NCI-H526 treated with DMSO at 0.1 percent for 48 hours (cell line): ENCODE measurements around the gene ISM1.

ENCODE experiments used
- DNase-seq: peaks from one replicate; lab custom pipeline; 2025; lab: John Stamatoyannopoulos, UW

The ISM1 gene

DNA sequence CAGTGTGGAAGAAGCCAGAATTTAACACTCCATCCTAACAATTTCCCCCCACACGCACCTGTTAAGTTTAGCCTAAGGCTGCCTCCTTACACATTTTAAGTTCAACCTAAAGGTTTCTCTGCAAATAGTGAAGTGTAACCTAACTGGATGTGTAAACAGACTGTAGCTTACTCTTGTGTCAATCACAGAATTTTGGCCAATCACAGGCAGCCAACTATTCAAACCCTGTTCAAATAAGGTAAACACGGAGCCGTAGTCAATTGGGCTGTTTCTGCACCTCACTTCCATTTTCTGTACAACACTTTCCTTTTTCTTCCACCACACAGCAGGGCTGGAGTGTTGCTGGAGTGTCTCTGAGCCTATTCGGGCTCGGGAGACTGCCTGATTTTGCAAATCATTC, 92.1 kb downstream of the ISM1 start:
- DNase-seq: no peak

DNA sequence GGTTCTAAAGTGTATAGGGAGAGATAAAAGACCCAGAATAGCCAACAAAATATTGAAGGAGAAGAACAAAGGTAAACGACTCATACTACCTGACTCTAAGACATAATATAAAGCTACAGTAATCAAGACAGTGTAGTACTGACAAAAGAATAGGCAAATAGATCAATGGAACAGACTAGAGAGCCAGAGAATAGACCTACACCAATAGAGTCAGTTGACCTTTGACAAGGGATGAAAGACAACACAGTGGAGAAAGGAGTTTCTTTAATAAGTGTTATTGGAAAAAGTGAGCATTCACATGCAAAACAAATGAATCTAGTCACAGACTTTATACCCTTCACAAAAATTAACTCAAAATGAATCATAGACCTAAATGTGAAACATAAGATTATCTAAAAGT, 96.4 kb downstream of the ISM1 start:
- DNase-seq: no peak

DNA sequence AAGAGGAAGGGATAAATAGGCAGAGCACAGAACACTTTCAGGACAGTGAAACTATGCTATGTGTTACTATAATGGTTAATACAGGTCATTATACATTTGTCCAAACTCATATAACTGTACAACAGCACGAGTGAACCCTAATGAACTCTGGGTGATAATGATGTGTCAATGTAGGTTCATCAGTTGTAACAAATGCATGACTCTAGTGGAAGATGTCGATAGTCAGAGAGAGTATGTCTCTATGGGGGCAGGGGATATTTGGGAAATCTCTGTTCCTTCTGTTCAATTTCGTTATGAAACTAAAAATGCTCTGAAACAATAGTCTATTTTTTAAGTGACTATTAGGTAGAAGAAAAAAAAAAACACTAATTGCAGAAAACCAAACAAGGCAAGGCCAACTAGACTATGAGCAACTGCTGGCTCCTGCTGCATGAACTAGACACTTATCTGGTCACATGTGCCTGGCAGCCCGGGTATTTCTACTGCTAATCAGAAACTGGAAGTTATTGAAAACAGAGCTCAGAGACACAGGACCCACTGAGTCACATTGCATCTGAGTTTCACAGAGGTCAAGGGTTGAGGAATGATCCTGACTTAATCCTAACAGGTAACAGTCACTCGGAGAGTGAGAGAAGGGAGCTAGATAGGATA, 97.9 kb downstream of the ISM1 start:
- no peak for DNase-seq

DNA sequence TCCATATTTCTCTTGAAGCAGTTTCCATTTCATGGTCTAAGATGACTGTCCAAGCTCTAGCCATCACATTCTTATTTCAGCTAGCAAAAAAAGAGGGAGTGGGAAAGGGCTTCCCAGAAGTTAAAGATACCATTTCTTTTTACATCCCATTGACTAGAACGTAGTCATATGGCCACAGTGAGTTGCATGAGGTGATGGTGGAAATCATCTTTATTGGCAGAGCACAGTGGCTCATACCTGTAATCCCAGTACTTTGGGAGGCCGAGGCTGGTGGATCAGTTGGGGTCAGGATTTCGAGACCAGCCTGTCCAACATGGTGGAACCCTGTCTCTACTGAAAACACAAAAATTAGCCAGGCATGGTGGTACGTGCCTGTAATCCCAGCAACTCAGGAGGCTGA, 99.6 kb downstream of the ISM1 start:
- no peak for DNase-seq

DNA sequence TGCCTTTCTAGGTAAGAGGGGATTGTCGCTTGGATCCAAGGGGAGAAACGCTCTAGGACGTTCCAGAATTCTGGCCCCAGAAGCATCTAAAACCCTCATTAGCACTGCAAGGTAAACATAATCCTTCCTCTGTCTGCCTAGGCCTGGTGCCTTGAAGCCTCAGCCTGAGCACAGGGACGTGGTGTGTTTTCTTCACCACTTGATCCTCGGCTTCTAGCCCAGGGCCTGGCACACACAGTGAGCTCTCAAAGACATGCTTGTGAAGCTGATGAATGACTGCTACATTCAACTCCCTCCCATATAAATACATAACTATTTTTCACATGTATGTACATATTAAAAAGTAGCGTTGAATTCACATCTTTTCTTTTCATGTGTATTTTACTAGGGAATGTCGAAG, 100.3 kb downstream of the ISM1 start:
- DNase-seq: no peak

DNA sequence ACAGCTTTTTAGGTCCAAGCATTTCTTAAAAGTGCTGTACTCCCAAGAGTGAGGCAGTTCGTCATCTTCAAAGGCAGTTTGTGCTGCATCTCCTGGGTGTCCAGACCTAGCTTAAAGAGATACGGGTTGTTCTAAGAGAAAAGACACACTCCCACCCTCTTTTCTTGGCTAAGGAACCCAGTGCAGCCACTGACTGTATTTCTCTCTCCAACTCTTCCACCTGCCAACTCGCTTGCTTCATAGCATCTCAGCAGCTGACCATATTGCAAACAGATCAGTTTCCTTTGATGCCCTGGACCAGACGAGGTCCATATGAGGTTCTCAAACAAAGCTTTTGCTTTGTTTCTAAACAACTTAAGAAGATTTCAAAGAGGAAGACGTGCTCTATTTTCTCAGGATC, 101.1 kb downstream of the ISM1 start:
- no peak for DNase-seq

DNA sequence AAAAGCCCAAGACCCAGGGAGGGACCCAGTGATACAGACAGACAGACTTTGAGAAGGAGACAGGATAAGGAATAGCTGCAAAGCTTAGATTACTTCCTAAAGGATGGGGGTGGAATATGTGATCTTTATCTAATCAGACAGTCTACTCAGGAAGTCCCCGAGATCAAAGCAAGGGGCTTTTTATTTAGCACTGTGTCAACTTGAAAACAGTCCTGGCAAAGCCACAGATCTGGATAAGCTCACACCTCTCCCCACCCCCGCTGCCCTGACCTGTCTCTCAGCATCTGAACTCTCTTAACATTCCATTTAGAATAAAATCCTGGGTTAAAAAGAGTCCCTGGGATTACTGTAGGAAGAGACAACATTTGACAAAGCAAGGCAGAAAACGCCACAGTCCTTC, 101.5 kb downstream of the ISM1 start:
- no peak for DNase-seq

DNA sequence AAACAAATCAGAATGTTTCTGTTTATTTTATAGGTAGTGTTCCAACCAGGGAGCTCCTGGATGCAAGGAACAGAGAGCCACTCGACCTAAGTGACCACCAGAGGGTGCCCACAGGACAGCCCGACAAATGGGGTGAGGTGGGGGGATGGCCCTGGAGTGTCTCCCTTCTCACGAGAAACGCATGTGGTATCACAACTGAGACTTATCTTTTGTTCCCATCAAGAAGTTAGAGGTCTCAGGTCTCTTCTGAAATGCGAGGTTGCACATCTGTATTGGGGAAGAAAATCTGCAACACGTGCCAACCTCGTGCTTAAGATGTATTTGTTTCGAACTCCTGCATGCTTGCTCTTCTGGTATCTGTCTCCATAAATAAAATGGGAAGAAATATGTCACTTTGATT, 104.0 kb downstream of the ISM1 start:
- DNase-seq: peak; percentile 12

DNA sequence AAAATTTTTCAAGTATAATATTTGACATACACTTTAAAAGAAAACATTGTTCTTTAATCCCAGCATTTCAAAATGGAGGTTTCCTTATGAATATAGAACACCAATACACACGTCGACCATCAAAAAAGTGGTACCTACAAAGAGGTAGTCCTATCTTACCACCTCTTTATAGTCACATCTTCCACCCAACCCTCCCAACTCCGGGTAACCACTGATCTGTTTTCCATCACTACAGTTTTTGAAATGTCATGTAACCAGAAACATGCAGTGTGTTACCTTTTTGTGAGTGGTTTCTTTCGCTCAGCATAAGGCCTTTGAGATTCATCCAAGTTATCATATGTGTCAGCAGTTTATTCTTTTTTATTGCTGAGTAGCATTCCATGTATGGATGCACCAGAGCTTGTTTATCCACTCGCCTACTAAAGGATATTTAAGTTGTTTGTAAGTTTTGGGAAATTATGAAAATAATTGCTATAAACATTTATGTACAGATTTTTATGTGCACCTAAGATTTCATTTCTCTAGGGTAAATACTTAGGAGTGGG, 104.8 kb downstream of the ISM1 start:
- no peak for DNase-seq

DNA sequence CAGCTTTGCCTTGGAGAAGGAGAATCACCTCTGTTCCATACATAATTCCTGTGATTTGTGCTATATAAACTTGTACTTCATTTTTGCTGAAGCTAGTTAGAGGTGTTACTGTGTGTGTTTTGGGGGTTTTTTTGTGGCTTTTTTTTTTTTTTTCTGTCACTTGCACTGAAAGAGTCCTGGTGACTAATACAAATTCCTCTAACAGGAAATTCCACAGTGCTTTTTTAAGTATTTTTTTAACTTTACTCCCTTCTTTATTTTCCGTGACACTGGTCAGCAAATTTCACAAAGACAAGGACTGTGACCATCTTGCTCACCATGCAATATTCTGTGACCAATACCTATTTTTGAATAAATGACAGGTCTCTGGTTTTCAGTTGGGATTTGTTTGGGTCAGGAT, 110.5 kb downstream of the ISM1 start:
- DNase-seq: no peak

DNA sequence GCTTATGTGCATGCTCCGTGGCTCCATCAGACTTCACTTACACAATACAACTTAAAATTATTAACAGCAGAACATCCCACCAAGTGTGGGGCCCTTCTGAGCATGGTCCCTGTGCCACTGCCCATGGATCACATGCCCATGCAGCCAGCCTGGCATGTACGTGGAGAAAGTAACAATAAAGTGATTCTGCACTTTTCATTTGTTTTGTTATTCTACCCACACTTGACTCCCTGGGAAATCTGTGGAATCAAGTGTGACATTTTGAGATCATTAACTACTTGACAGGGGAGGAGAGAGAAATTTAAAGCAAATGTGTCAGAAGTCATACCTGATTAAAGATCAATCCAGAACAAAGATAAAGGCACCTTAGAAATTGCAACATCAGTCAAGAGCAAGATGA, 112.0 kb downstream of the ISM1 start:
- DNase-seq: no peak

DNA sequence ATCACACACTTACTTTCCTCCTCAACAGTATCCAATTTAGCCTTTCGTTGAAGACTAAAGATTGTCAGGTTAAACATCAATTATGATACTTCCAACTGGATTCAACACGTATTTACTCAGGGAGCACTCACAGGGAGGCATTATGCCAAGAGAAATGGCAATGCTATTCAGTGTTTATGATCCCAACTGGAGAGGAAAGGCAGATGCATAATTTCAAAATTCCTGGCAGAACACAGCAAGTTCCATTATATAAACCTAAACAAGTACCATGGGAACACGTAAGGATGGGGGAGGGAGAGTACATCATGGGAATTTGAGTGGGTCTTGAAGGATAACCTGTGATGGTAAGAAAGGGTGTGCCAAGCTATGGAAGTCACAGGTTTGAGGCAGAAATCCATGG, 112.7 kb downstream of the ISM1 start:
- no peak for DNase-seq

DNA sequence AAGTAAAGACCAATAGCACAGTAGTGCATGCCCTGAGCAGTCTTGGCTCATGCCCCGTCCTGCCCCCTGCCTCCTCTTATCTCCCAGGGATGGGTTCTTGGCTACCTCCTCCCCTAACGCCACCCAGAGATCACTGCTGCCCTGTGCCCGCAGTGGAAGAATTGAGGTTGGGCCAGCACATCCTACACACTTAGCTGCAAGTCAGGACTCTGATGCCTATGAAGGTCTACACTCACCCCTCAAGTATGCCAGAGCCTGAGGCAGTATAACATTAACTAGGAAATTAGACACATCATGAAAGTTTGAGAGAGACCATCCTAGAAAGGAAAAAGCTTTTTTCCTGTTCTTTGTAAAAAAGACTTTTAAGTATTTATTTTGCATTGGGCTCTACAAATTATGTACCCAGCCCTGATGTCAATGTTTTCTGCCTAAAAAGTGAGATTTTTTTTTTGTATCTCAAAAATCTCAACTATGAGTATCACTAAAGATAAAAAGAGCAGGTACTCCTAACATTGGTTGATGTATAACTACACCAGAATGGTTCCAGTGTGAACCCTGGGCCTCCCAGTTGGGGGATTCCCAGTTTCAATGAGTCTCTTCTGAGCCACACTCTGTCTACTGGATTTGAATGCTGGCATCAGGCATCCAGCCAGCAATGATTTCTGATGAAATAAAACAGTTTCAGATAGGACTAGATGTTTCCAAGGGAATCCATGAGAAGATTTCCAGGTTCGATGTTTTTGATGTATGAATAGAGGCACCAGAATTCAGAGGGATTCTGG, 115.4 kb downstream of the ISM1 start:
- no peak for DNase-seq

DNA sequence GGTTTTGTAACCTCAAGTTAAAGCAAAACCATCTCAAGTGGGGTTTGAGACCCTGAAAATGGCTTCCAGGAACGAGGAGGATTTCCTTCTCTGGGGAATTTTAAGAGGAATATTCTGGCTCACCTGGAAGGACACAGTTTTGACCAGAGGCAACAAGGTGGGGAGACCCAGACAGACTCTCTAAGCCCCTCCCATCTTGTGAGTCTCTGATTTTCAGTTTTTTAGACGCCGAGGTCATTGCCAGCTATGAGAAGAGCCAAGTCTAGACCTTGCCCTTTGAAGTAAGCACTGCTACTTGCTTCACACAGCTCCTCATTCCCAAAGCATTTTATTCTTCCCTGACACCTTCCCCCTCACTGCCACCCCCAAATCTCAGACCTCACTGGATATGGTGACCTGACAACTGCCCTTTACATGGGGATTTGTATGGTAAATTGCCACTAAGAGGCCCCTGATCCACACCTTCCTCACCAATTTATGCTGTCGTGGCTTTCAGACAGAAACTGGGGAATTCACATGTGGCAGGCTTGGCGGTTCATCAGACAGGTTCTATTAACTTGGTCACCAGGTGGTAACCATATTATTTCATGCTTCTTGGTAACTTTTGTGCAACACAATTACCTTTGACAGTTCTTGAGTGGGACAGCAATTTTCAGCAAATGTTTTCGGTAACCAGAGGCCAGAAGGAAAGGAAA, 116.2 kb downstream of the ISM1 start:
- DNase-seq: no peak

DNA sequence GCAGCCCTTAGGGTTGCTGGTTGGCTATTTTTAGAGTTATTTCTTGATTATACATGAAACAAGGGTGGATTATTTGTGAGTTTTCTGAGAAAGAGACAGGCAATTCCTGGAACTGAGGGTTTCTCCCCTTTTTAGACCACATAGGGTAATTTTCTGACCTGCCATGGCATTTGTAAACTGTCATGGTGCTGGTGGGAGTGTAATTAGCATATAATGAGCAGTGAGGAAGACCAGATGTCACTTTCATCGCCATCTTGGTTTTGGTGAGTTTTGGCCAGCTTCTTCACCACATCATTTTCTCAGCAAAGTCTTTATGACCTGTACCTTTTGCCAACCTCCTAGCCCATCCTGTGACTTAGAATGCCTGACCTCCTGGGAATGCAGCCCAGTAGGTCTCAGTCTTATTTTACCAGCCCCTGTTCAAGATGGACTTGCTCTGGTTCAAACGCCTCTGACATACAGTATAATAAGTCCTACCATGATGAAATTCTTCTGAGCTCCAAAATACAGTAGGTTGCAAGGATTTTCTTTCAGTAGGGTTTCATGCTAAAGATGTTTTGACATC, 117.1 kb downstream of the ISM1 start:
- DNase-seq: no peak

DNA sequence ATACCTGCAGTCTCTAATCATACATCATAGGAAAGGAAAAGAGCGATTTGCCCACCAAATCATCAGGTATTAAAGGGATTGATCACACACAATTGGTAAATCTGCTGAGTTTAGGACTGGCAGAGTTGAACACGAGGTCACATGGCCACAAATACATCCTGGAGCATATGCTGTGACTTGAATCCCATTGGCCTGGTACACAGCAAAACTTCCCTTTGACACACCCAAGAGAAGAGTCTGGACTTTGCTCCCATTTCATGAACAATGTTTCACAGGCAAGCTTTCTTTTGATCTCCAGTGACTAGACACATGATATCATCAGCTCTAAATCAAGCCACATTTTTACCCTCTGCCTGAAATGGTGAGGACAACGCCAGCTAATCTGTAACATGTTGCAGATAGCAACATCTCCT, 117.9 kb downstream of the ISM1 start:
- no peak for DNase-seq

DNA sequence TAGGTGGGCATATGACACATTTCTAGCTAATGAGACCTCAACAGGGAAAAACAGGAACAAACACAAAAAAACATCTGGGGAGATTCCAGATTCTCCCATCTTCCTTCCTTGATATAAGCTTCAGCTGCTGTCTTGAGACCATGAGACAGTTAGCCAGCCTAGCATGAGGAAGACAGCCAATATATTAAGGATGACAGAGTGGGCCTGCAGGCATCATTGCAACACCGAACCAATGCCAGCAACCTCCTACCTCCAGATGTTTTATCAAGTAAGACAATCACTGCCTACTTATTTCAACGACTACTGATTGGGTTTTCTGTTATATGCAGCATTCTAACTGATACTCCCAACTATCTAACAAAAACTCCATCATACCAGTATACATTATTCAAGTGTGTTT, 119.0 kb downstream of the ISM1 start:
- no peak for DNase-seq

DNA sequence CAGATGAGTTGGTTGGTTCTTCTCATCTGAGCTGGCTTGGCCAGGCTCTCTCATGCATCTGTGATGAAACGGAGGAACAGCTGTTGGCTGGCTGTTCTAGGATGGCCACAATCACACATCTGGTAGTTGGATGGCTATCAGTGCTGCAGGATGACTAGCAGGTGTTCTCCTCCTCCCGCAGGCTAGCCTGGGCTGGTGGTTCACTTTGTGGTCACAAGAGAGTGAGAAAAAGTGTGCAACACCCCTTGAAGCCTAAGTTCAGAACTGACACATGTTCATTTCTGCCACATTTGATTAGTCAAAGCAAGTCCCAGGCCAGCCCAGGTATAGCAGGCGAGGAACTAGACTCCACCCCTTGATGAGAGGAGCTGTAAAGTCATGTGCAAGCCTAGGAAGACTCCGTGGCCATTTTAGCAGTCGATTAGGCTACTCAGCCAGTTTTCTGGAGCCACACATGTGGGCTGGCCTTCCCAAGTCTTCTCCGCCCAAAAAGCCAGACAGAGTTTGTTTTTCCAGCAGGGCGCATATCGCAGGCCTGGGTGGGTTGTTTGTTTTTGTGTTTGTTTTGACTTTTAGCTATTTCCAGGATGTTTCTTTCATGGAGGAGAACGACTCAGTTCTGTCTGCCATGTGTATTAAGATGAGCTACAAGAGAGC, 120.8 kb downstream of the ISM1 start:
- DNase-seq: no peak

DNA sequence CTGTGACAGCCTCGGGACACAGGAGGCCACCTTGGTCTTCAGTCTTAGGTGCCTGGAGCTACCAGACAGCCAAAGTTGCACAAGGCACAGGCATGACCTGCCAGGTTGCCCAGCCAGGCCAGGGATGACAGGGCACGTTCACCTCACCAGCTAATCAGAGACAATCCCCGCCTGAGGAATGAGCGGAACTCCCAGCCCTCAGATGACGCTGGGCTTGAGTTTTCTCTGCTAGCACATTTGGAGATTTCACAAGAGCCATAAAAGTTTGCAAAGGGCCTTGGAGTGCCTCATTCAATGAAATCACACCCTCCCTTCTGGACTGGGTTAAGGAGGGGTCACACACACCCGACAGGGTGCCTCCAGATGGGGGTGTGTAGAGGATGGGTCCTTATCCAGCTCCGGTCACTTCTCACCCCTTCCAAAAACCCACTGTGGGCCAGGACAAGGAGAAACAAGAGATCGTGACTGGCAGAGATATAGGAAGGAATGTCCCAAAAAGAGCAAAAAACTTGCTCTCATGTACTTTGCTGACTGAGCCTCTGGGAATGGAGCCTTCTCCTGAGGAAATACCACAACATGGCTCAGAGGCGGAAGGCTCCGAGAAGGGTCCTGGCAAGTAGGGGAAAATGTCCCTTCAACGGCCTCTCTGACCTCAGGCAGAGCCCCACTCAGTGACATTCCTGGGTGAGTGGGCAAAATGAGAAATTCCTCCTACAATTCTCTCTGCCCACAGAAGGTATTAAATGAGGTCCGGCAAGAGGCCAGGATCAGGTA, 121.6 kb downstream of the ISM1 start:
- DNase-seq: no peak

DNA sequence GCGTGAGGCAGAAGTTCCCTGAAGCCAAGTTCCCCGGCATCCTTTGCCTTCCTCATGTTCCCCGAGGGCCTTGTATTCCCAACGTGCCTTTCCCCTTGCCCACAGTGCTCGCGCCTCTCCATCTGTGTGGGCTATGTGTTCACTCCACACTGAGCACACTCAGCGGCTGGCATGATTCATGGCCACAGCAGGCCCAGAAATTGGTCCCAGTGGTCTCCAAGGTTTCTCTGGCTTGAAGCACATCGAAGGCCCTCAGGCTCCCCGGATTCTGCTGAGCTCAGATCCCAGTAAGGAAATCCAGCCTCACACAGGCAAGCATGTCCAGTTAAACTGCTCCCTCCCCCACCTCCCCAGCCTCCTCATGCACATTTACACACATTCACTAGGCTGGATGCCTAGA, 123.6 kb downstream of the ISM1 start:
- no peak for DNase-seq
